Activated CD4-positive, CD25-positive, alpha-beta regulatory T cell treated with anti-CD3 and anti-CD28 coated beads, Interleukin-2, amount 50 U/mL, for 16 hours (primary cell): ENCODE measurements around the gene PTOV1.

Experiments used
- DNase-seq: peaks from one replicate; pipeline ENCODE4 v3.0.0-alpha.2; 2020; ENCODE audit warnings: low read depth, low spot score

The PTOV1 gene

DNA sequence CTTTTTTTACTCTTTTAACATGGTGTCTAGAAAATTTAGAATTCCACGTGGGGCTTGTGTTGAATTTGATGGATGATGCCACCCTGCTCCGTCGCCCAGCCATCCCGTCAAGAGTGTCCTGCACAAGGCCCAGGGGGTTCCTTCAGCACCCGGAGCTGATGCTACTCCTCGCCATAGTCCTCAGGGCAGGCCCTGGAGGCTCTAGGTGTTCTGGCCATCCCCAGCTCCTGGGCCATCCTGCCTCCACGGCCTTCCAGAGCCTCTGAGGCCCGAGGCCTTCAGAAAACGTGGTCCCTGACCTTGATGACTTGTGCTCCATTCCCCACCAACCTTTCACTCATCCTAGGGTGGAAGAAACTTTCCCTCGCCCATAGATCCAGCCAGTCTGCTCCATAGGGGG, 22.9 kb downstream of the PTOV1 start:
- no peak for DNase-seq

- DNase-seq, result no peak
Observed at GRCh38 chr19:49874503-49875157, 23.7 kb downstream of the PTOV1 start.

DNA sequence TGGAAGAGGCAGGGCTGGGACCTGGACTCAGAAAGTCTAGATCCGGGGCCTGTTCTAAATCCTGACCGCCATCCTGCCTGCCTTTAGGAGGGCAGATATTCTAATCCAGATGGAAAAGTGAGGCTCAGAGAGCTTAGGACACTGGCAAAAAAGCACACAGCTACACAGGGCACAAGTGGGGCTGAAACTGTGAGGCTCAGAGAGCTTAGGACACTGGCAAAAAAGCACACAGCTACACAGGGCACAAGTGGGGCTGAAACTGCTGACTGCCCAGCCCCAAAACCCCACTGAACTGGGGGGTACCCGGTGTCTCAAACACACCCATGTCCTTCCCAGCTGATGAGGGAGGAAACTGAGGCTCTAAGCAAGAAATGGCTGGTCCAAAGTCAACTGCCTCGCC, 24.2 kb downstream of the PTOV1 start:
- DNase-seq, result no peak

DNA sequence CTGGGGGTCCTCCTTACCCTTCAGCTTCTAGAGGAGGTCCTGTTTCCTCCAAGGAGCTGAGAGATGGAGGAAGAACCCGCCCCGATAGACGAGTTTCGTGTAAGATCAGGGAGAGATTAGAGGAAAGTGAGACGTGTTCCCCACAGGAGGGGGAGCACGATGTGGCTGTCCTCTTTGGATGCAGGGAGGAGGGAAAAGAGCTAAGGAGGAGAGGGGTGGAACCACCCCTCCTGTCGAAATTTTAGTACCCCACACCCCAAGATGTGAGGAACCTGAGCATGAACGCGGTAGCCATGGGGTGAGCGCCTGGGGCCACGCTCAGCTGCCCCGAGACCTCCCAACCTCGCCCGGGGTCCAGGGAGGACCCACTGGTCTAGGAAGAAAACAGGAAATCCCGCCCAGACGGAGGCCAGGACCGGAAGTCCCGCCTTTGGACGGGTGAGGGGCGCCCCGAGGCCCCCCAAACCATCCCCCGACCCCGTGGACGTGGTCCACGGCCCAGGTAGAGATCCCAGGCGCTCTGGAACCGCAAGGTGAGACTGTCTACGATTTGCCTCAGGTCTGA, 25.0 kb downstream of the PTOV1 start:
- no peak for DNase-seq

GRCh38 chr19:49876422-49877019, 25.6 kb downstream of the PTOV1 start:
- DNase-seq, result peak; percentile 95

DNA sequence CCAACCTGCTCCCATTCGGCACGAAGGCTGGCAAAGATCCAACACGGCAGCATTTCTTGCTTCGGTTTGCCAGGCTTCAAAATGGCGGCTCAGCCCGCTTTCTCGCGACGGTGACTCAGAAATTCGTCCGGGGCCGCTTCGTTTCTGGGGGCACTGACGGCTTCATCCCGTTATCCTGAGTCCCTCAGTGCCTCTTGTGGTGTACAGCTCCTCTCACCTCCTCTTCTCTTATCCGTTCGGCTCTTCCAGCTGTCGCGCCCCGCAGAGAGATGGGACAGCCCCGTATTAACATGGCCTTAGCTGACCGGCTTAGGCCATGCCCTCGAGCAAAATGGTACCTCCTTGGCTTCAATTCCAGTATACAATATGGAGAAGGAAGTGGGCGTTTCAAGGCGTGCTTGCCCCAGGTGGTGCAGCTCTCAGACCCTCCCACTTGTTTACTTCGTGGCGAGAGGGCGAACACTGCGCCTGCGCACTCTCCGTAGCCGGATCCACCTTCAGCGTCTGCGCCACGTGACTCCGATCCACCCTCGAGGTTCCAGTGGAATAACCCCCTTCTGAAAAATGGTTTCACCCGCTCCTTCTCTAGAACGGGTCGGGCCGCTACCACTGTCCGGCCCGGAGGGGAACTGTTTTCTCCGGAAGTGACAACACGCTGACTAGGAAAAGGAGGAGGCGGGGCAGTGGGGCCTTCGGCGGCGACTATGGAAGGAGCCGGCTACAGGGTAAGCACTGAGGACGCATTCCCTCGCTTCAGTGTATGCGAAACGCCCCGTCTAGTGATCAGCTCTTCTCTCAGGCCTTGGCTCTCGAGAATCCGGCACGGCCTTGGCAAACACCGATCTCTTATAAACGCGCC, 26.3 kb downstream of the PTOV1 start, which contains the start of the genes AKT1S1 and TBC1D17:
TSS of gene AKT1S1 (minus strand) at position 336 of the 859 bp plus-strand sequence. CDS start 4,060 bp downstream, outside the sequence.
TSS of gene TBC1D17 (plus strand) at position 683 of the 859 bp plus-strand sequence. CDS start at position 705, 22 bp downstream.
- peak; percentile 95 for DNase-seq

DNA sequence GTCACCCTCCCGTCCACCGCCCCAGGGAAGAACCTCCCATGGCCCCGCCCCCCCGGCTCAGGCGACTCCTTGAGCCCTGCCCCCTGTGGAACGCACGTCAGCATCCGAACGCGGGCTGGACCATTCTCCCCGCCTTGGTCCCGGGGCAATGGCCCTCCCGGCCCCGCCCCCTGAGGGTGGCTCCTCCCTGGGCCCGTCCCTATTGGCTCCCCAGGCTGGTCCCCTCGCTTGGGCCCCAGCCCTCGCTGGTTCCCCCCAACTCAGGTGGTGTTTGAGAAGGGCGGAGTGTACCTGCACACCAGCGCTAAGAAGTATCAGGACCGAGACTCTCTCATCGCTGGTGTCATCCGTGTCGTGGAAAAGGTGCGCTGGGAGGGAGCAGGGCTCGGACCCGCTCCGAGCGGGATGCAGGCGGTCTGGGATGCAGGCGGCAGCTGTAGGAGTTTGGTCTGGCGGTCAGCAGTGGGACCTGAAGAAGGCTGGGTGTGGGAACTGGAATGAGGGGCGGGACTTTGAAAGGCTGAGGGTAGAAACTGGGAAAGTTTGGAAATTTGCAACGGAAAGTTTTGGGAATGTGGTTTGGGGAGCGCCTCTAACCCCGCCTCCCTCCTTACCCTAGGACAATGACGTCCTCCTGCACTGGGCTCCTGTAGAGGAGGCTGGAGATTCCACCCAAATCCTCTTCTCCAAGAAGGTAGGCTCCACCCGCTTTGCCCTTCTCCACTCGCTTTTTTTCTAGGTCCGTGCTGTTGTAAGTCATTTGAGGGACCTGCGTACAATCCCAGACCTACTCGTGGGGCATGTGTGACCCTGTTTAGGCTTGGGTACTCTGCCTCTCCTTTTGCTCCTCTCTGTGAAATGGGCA, 27.2 kb downstream of the PTOV1 start:
- DNase-seq, result peak; percentile 99

DNA sequence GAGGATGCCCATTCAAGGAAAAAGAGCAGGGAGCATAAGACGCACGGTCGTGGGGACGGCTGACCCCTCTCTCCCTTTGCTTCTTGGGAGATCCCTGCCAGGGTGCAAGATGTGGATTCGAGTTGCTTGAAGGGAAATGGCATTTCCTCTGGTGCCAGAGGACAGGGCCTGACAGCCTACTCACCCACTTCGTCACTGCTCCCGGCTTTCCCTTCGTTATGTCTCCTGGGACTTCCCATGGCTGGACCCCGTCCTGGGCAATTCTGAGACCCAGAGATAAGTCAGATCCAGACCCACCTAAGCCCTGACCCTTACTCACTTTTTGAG, 27.7 kb downstream of the PTOV1 start:
- no peak for DNase-seq

DNA sequence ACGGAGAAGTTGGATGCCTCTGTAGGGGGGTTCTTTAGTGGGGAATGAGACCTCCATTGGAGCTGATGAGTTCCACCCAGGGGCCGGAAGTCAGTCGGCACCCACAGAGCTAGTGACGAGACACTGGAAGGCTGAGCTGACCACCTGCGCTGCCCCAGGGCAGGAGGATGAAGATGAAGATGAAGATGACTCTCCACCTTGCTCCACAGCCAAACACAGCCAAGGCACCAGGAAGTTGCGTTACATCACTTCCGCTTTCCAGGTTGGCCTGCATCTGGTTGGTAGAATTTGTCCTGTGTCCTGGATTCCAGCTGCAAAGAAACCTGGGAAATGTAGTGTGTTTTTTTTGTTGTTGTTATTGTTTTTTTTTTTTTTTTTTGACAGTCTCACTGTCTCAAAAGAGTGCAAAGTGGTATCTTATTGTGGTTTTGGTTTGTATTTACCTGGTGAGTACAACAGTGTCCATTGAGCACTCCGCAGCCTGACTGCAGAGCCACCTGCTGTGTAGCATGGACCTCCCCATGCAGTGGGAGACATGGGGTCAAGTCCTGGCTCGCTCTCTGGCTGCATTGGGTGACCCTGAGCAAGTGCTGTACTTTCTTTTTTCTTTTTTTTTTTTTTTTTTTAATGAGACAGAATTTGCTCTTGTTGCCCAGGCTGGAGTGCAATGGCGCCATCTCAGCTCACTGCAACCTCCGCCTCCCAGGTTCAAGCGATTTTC, 28.4 kb downstream of the PTOV1 start:
- no peak for DNase-seq

- no peak for DNase-seq
Observed at GRCh38 chr19:49880162-49880869, 29.4 kb downstream of the PTOV1 start.

DNA sequence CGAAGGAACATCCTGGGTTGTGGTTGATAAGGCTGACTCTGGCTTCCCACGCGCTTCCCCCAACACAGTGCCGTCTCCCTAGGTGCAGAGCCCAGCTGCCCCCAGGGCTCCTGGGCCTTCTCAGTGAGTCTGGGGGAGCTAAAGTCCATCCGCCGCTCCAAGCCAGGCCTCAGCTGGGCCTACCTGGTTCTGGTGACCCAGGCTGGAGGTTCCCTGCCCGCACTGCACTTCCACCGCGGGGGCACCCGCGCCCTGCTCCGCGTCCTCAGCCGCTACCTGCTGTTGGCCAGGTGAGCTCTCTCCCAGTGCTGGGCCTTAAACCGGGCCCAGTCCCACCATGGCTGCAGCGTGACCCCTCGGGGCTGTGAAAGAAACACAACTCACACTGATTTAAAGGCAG, 30.2 kb downstream of the PTOV1 start:
- DNase-seq, result no peak

GRCh38 chr19:49881672-49882394, 30.9 kb downstream of the PTOV1 start:
- DNase-seq, result no peak

- no peak for DNase-seq
Observed at GRCh38 chr19:49882643-49883042, 31.7 kb downstream of the PTOV1 start.

DNA sequence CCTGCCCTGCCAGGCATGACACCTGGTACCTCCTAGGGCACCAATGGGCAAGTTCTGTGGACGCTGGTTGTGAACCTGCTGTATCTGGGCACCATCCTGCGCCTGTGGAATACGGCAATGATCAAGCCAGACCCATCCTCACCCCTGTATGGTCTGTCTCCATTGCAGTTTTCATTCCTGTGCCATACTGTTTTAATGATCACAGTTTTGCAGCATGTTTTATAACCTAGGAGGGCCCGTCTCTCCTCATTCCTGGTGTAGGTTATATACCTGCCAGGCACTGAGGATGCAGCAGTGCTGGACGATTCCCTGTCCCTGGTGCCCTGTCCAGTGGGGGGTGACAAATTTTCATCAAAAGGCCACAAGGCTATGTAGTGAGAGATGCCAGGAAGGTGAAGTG, 32.1 kb downstream of the PTOV1 start:
- no peak for DNase-seq

DNA sequence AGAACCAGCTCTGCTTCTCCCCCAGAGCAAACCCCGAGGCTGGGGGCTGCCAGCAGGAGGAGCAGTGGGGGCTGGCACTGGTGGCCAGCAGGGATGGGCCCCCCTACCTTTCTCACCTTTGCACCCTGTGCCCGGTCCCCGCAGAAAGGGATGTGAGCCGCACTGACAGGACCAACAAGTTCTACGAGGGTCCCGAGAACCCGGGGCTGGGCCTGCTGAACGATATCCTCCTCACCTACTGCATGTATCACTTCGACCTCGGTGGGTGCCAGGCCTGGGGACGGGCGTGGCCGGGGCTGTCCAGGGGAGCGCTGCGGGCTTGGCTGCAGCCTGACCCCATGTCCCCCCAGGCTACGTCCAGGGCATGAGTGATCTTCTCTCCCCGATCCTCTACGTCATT, 33.1 kb downstream of the PTOV1 start:
- DNase-seq, result no peak

DNA sequence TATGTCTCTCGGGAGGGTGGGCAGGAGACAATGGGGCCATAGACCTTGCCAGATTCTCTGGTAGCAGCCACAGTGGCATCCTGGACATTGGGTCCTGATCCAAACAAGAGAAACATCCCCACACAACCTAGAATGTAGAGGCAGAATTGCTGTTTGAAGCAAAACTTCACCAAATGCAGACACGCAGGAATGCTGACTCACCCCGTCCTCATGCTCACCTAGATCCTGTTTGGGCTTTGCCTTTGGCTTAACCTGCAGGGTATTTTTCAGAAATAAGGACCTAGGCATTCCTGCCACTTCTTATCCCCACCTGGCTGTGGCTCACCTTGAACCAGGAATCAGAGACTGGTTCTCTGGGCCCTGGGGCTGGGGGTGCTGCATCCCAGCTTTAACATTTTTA, 33.8 kb downstream of the PTOV1 start:
- DNase-seq, result no peak

- no peak for DNase-seq
Observed at GRCh38 chr19:49887037-49887664, 36.2 kb downstream of the PTOV1 start.

- no peak for DNase-seq
Observed at GRCh38 chr19:49887665-49888509, 36.9 kb downstream of the PTOV1 start.
